Glutamatergic neuron (in vitro differentiated cells): ENCODE measurements around the gene PRR19. TPM values are rescaled to one million over a fixed set of nuclear protein-coding genes. Genes with fewer than 3 reads are reported as not detected.
A peak's percentile ranks its signal among the peaks of the same experiment; 100 is the strongest.
"Not testable (repeated sequence)": the region's sequence is repeated elsewhere in the genome, so short reads cannot be mapped to it uniquely, and the experiment has no call there.

Experiments used
- DNase-seq: peaks from one replicate; pipeline ENCODE4 v3.0.0; 2022
- H3K27ac Mint-ChIP-seq: one replicate; pipeline ENCODE4 v1.8.0; 2020; ENCODE audit warnings: mild to moderate bottlenecking, mixed read lengths, inconsistent platforms; ENCODE audit not compliant: unreplicated experiment
- H3K27me3 Mint-ChIP-seq: one replicate; pipeline ENCODE4 v1.8.0; 2020; ENCODE audit warnings: mild to moderate bottlenecking, moderate library complexity, mixed read lengths, inconsistent platforms; ENCODE audit not compliant: unreplicated experiment
- H3K36me3 Mint-ChIP-seq: one replicate; pipeline ENCODE4 v1.8.0; 2020; ENCODE audit warnings: mild to moderate bottlenecking, mixed read lengths, inconsistent platforms; ENCODE audit not compliant: unreplicated experiment
- H3K4me1 Mint-ChIP-seq: one replicate; pipeline ENCODE4 v1.8.0; 2020; ENCODE audit warnings: mild to moderate bottlenecking, low read depth, mixed read lengths, inconsistent platforms; ENCODE audit not compliant: unreplicated experiment
- H3K4me3 Mint-ChIP-seq: one replicate; pipeline ENCODE4 v1.8.0; 2020; ENCODE audit warnings: mild to moderate bottlenecking, mixed read lengths, inconsistent platforms; ENCODE audit not compliant: unreplicated experiment
- H3K9me3 Mint-ChIP-seq: one replicate; pipeline ENCODE4 v1.8.0; 2020; ENCODE audit warnings: mild to moderate bottlenecking, moderate library complexity, mixed read lengths, inconsistent platforms; ENCODE audit not compliant: unreplicated experiment
- total RNA-seq: library from RNA; stranded (reverse); fragmentation: NEBNext Ultra II Directional; extraction: Animal tissue kit (Norgen Biotek cat#: 25700); gene quantifications from one replicate; pipeline ENCODE4 v1.2.1, GENCODE V29; 2021; ENCODE audit not compliant: unreplicated experiment
- TF ChIP-seq, protein P1 (sequence below): fragments of 200-600 bp; sonication (generic); IDR thresholded peaks from one replicate; pipeline ENCODE4 v1.5.0; 2021; ENCODE audit not compliant: partially characterized antibody, unreplicated experiment

Gene PRR19
- total RNA-seq, 1 donor from 2014 or later: 1.6 TPM

DNA sequence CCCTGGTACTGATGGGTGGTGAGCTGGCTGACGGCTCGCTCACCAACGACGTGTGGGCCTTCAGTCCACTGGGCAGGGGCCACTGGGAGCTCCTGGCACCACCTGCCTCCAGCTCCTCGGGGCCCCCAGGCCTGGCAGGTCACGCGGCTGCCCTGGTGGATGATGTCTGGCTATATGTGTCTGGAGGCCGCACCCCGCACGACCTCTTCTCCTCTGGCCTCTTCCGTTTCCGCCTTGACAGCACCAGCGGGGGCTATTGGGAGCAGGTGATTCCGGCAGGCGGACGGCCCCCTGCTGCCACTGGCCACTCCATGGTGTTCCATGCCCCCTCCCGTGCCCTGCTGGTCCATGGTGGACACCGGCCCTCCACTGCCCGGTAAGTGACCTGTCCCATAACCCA, 34.0 kb downstream of the PRR19 start:
- H3K9me3 Mint-ChIP-seq: peaks cover 2% of the 10 kb centered on the region
- peaks cover 3% of the 10 kb centered on the region for H3K27me3 Mint-ChIP-seq

DNA sequence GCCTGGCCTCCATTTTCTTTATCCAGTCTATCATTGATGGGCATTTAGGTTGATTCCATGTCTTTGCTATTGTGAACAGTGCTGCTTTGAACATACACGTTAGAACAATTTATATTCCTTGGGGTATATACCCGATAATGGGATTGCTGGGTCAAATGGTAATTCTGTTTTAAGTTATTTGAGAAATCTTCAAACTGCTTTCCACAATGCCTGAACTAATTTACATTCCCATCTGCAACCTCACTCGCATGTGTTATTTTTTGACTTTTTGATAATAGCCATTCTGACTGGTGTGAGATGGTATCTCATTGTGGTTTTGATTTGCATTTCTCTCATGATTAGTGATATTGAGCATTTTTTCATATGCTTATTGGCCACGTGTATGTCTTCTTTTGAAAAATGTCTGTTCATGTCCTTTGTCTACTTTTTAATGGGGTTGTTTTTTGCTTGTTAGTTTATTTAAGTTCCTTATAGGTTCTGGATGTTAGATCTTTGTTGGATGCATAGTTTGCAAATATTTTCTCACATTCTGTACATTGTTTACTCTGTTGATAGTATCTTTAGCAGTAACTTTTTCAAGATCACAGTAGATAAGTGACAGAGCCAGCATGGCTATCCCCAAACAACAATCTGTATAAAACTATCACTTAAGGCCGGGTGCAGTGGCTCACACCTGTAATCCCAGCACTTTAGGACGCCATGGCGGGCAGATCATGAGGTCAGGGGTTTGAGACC, 37.4 kb downstream of the PRR19 start:
- not testable (repeated sequence) for H3K9me3 Mint-ChIP-seq, H3K36me3 Mint-ChIP-seq, H3K4me1 Mint-ChIP-seq, H3K27me3 Mint-ChIP-seq, DNase-seq
- Mint-ChIP-seq H3K4me3 (peak overlapping the region; percentile 34), H3K27ac (peak overlapping the region; percentile 59)

More for the DNA sequence above, 34.0 kb downstream of the PRR19 start:
- TF ChIP-seq, protein P1, sequence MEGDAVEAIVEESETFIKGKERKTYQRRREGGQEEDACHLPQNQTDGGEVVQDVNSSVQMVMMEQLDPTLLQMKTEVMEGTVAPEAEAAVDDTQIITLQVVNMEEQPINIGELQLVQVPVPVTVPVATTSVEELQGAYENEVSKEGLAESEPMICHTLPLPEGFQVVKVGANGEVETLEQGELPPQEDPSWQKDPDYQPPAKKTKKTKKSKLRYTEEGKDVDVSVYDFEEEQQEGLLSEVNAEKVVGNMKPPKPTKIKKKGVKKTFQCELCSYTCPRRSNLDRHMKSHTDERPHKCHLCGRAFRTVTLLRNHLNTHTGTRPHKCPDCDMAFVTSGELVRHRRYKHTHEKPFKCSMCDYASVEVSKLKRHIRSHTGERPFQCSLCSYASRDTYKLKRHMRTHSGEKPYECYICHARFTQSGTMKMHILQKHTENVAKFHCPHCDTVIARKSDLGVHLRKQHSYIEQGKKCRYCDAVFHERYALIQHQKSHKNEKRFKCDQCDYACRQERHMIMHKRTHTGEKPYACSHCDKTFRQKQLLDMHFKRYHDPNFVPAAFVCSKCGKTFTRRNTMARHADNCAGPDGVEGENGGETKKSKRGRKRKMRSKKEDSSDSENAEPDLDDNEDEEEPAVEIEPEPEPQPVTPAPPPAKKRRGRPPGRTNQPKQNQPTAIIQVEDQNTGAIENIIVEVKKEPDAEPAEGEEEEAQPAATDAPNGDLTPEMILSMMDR: no peak
- Mint-ChIP-seq H3K4me3 (no peak overlapping the region), H3K27ac (no peak overlapping the region), H3K4me1 (peaks cover 3% of the 10 kb centered on the region), H3K36me3 (no peaks in the 10 kb centered on the region)
- DNase-seq: no peak

DNA sequence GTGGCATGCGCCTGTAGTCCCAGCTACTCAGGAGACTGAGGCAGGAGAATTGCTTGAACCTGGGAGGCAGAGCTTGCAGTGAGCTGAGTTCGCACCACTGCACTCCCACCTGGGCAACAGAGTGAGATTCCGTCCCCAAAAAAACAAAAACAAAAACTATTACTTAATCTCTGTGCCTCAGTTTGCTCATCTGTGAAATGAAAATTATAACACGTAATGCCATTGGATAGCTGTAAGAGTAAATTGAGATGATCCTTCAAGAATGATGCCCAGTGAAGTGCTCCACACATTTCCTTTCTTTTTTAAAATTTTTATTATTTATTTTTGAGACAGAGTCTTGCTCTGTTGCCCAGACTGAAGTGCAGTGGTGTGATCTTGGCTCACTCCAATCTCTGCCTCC, 38.0 kb downstream of the PRR19 start:
- not testable (repeated sequence) for H3K27me3 Mint-ChIP-seq, H3K9me3 Mint-ChIP-seq, H3K36me3 Mint-ChIP-seq

DNA sequence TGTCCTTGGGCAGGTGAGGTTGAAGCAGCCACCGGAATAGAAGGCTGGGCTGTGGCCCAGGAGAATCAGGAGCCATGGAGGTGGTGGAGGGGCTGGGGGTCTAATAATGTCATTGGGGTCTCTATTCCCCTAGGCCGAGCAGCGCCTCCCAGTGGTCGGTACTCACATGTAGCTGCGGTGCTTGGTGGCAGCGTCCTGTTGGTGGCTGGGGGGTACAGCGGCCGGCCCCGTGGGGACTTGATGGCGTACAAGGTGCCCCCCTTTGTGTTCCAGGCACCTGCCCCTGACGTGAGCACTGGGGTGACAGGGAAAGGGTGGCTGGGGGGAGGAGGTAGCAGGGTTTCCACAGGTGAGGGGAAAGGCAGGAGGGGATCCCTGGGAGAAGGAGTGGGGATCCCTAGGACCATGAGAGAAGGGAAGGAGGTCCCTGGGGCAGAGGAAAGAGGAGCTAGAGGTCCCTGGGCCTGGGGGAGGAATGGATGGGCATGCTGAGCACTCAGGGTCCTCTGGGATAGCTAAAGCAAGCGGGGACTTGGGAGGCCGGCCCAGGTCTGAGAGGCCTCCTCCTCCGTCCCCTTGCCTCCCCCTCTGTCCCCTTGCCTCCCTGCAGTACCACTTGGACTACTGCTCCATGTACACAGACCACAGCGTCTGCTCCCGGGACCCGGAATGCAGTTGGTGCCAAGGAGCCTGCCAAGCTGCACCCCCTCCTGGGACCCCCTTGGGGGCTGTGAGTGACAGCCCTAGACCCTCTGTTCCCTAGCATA, 41.6 kb downstream of the PRR19 start:
- peaks cover 3% of the 10 kb centered on the region for H3K27me3 Mint-ChIP-seq
- H3K4me3 Mint-ChIP-seq: no peak overlapping the region
- peaks cover 4% of the 10 kb centered on the region for H3K36me3 Mint-ChIP-seq
- H3K27ac Mint-ChIP-seq: no peak overlapping the region
- peaks cover 1% of the 10 kb centered on the region for H3K4me1 Mint-ChIP-seq
- TF ChIP-seq, protein P1: peak; percentile 39
- peaks cover under 1% of the 10 kb centered on the region for H3K9me3 Mint-ChIP-seq
- DNase-seq: no peak

More for the DNA sequence above, 38.0 kb downstream of the PRR19 start:
- H3K4me1 Mint-ChIP-seq, H3K27ac Mint-ChIP-seq, H3K4me3 Mint-ChIP-seq, DNase-seq: not testable (repeated sequence)

DNA sequence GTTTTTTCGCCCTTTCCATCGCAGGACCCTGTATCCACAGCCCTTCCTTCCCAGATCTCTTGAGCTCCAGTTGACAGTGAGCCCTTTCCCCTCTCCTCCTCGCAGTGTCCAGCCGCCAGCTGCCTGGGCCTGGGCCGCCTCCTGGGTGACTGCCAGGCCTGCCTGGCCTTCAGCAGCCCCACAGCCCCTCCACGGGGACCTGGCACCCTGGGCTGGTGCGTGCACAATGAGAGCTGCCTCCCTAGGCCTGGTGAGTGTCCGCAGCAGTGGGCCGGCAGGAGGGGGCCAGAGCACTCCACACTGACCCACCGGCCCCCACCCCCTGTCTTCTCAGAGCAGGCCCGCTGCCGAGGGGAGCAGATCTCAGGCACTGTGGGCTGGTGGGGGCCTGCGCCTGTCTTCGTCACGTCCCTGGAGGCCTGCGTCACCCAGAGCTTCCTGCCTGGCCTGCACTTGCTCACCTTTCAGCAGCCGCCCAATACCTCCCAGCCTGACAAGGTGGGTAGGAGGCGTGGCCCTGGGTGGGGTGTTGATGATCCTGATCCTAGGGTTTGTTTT, 42.5 kb downstream of the PRR19 start:
- Mint-ChIP-seq H3K4me1 (peaks cover 1% of the 10 kb centered on the region), H3K27me3 (peaks cover 4% of the 10 kb centered on the region), H3K36me3 (peaks cover 4% of the 10 kb centered on the region), H3K4me3 (no peak overlapping the region), H3K9me3 (no peaks in the 10 kb centered on the region), H3K27ac (no peak overlapping the region)
- TF ChIP-seq, protein P1: no peak
- DNase-seq: no peak
